ENCODE measurements around the gene SRBD1. TPM values are rescaled to one million over a fixed set of nuclear protein-coding genes. Genes with fewer than 3 reads are reported as not detected.

SRBD1 gene
- total and polyA plus RNA-seq, 2 of the 8 experiments (the other 6 are each of a cell fraction or from before 2014, with no cell fraction given), result 4.6 to 20.0 TPM

DNA sequence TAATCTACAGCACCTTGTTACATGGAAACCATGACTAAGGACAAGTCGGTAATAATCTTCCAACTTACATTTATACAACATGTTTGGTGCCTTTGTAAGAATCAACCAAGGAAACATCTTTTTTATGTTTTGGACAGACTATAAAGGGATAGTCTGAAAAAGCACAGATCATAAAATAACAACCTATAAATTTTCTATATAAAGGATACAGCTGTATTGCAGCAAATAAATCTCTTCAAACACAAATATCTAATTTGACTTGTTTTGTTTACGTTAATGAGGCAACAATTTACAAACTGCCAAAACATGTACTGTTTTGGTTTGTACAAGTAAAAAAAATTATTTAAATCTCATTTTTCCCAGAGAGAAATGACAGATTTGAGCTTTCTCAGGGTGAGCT is 92.5 kb downstream of the SRBD1 start (continued):
- TF ChIP-seq, protein P1, sequence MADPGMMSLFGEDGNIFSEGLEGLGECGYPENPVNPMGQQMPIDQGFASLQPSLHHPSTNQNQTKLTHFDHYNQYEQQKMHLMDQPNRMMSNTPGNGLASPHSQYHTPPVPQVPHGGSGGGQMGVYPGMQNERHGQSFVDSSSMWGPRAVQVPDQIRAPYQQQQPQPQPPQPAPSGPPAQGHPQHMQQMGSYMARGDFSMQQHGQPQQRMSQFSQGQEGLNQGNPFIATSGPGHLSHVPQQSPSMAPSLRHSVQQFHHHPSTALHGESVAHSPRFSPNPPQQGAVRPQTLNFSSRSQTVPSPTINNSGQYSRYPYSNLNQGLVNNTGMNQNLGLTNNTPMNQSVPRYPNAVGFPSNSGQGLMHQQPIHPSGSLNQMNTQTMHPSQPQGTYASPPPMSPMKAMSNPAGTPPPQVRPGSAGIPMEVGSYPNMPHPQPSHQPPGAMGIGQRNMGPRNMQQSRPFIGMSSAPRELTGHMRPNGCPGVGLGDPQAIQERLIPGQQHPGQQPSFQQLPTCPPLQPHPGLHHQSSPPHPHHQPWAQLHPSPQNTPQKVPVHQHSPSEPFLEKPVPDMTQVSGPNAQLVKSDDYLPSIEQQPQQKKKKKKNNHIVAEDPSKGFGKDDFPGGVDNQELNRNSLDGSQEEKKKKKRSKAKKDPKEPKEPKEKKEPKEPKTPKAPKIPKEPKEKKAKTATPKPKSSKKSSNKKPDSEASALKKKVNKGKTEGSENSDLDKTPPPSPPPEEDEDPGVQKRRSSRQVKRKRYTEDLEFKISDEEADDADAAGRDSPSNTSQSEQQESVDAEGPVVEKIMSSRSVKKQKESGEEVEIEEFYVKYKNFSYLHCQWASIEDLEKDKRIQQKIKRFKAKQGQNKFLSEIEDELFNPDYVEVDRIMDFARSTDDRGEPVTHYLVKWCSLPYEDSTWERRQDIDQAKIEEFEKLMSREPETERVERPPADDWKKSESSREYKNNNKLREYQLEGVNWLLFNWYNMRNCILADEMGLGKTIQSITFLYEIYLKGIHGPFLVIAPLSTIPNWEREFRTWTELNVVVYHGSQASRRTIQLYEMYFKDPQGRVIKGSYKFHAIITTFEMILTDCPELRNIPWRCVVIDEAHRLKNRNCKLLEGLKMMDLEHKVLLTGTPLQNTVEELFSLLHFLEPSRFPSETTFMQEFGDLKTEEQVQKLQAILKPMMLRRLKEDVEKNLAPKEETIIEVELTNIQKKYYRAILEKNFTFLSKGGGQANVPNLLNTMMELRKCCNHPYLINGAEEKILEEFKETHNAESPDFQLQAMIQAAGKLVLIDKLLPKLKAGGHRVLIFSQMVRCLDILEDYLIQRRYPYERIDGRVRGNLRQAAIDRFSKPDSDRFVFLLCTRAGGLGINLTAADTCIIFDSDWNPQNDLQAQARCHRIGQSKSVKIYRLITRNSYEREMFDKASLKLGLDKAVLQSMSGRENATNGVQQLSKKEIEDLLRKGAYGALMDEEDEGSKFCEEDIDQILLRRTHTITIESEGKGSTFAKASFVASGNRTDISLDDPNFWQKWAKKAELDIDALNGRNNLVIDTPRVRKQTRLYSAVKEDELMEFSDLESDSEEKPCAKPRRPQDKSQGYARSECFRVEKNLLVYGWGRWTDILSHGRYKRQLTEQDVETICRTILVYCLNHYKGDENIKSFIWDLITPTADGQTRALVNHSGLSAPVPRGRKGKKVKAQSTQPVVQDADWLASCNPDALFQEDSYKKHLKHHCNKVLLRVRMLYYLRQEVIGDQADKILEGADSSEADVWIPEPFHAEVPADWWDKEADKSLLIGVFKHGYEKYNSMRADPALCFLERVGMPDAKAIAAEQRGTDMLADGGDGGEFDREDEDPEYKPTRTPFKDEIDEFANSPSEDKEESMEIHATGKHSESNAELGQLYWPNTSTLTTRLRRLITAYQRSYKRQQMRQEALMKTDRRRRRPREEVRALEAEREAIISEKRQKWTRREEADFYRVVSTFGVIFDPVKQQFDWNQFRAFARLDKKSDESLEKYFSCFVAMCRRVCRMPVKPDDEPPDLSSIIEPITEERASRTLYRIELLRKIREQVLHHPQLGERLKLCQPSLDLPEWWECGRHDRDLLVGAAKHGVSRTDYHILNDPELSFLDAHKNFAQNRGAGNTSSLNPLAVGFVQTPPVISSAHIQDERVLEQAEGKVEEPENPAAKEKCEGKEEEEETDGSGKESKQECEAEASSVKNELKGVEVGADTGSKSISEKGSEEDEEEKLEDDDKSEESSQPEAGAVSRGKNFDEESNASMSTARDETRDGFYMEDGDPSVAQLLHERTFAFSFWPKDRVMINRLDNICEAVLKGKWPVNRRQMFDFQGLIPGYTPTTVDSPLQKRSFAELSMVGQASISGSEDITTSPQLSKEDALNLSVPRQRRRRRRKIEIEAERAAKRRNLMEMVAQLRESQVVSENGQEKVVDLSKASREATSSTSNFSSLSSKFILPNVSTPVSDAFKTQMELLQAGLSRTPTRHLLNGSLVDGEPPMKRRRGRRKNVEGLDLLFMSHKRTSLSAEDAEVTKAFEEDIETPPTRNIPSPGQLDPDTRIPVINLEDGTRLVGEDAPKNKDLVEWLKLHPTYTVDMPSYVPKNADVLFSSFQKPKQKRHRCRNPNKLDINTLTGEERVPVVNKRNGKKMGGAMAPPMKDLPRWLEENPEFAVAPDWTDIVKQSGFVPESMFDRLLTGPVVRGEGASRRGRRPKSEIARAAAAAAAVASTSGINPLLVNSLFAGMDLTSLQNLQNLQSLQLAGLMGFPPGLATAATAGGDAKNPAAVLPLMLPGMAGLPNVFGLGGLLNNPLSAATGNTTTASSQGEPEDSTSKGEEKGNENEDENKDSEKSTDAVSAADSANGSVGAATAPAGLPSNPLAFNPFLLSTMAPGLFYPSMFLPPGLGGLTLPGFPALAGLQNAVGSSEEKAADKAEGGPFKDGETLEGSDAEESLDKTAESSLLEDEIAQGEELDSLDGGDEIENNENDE (IDR thresholded peaks at IDR 0.05; ENCODE audit: insufficient replicate concordance, low read length), result no peak
- TF ChIP-seq JUN (IDR thresholded peaks at IDR 0.05; ENCODE audit: low read depth, low read length) (no peak), KDM1A (IDR thresholded peaks at IDR 0.05; ENCODE audit: borderline replicate concordance, low read length) (no peak), TAF1 (IDR thresholded peaks at IDR 0.05; ENCODE audit: low read depth, low read length) (no peak)

All from H1 (cell line).